Heart right ventricle (tissue), 16 donors: ENCODE measurements around the gene MMP23B. TPM values are rescaled to one million over a fixed set of nuclear protein-coding genes. Genes with fewer than 3 reads are reported as not detected.
A peak's percentile ranks its signal among the peaks of the same experiment; 100 is the strongest.

Experiments used
- ATAC-seq, 8 donors: fragments of 200-7000 bp; cut with Tn5 transposase; one replicate each; pipeline ENCODE4 v1.9.1; 2020; ENCODE audit warnings: mild to moderate bottlenecking in 8 of 8, moderate library complexity in 8 of 8, moderate number of reproducible peaks in 1 of 8
- DNase-seq, 2 donors: peaks; one replicate each; pipeline ENCODE4 v3.0.0-alpha.2; 2020
- H3K27ac ChIP-seq, 10 donors: fragments of 200-600 bp; sonication (generic) in 2 of 10; one replicate each; pipeline versions ENCODE4 v1.5.0 to v1.8.0; 2020 to 2022; ENCODE audit warnings: mild to moderate bottlenecking in 3 of 10
- H3K27me3 ChIP-seq, 7 donors: fragments of 200-600 bp; one replicate each; pipeline ENCODE4 v1.8.0; 2021 to 2022; ENCODE audit warnings: mild to moderate bottlenecking in 2 of 7
- H3K36me3 ChIP-seq, 9 donors: fragments of 200-600 bp; sonication (generic) in 1 of 9; one replicate each; pipeline versions ENCODE4 v1.5.0 to v1.8.0; 2020 to 2022; ENCODE audit warnings: mild to moderate bottlenecking in 2 of 9
- H3K4me1 ChIP-seq, 9 donors: fragments of 200-600 bp; sonication (generic) in 1 of 9; one replicate each; pipeline versions ENCODE4 v1.5.0 to v1.8.0; 2020 to 2022; ENCODE audit warnings: mild to moderate bottlenecking in 4 of 9
- H3K4me3 ChIP-seq, 10 donors: fragments of 200-600 bp; sonication (generic) in 2 of 10; one replicate each; pipeline versions ENCODE4 v1.5.0 to v1.8.0; 2020 to 2022; ENCODE audit warnings: mild to moderate bottlenecking in 7 of 10, moderate library complexity in 2 of 10
- H3K9me3 ChIP-seq, 11 donors: fragments of 200-600 bp in 10 of 11; sonication (generic) in 2 of 11; one replicate each; pipeline versions ENCODE4 v1.5.0 to v1.8.0; 2013 to 2022; ENCODE audit warnings: mild to moderate bottlenecking in 2 of 11, control low read depth in 1 of 11, moderate library complexity in 1 of 11
- CTCF ChIP-seq, 9 donors: fragments of 200-600 bp; sonication (generic) in 2 of 9; IDR thresholded peaks; one replicate each; pipeline versions ENCODE4 v1.5.0 to v1.8.0; 2021 to 2022; ENCODE audit warnings: antibody characterized with exemption in 9 of 9, mild to moderate bottlenecking in 5 of 9, moderate library complexity in 1 of 9
- WGBS, 2 donors: extraction: QIAGEN DNeasy Blood & Tissue Kit; methylation state at CpG; one replicate each; pipeline ENCODE4 v1.1.7; 2013; ENCODE audit warnings: inconsistent platforms in 1 of 2; 5-methylcytosine and 5-hydroxymethylcytosine counted together
- intact Hi-C, 10 donors: fragments of 100-400 bp; cut with DNase I; formaldehyde crosslinking; loops; one replicate each; pipeline versions ENCODE4 v1.11.1 to v1.14.2; 2022
- polyA plus RNA-seq, 2 donors: library from polyadenylated mRNA; stranded (reverse); fragments of 200-250 nt; gene quantifications; one replicate each; pipeline ENCODE4 v1.2.3, GENCODE V29; 2013
- total RNA-seq, 10 donors: library from RNA; stranded (reverse); fragmentation: NEBNext Ultra II Directional in 3 of 10; extraction: Animal tissue kit (Norgen Biotek cat#: 25700) in 3 of 10; gene quantifications; one replicate each; pipeline versions ENCODE4 v1.2.1 to v1.2.4, GENCODE V29; 2021 to 2023
- donor health status: Arrhythmogenic right ventricular cardiomyopathy.
- donor health status: ischemic (EF 13 %, LVEDD 7.1; RV severe dilation, severe dysfunction).
- donor health status: healthy with polysubstance abuse.
- donor health status: DM: no; HTN: yes; CAD: no.
- donor health status: DM: no; HTN: no; CAD: no.
- donor health status: ischemic (EF 25% LVEDD 6.9; RV normal size, moderate dysfunction).
- donor health status: ischemic (EF 25% LVEDD 5.7; RV mildly dilated, moderate dysfunction).
- donor health status: healthy.
- donor health status: DM: yes; HTN: yes; CAD: no.
- donor health status: Ischemic cardiomyopathy.
- donor health status: ischemic (EF 35%, LVEDD 5.7; RV mildly dilated, moderate dysfunction).
- donor health status: nonischemic (EF 11% LVEDD 7.7; RV severe dilation, severe dysfunction).
- donor health status: DM: yes; HTN: yes; CAD: no.
- donor health status: PGD.
- donor health status: ischemic (EF 29% LVEDD 5.4; RV normal size, mild dysfunction).
- donor health status: nonischemic (EF 23%, LVEDD 6.1; RV moderate dilation, normal function).

MMP23B gene
- total and polyA plus RNA-seq, 12 donors: 14.2 to 113 (median 63.1) TPM

- 58 to 69% methylated on average over 38 of the region's 38 CpGs for WGBS, 2 donors
- Histone ChIP-seq H3K4me1 (peaks cover 4 to 46% (median 17%) of the 10 kb centered on the region in 9 donors), H3K27me3 (peaks cover 0 to 16% (median 0%) of the 10 kb centered on the region in 7 donors), H3K4me3 (peak overlapping the region in 7 of 10 donors; percentile 10 to 41 (median 18)), H3K9me3 (no peaks in the 10 kb centered on the region), H3K36me3 (peaks cover 0 to 41% (median 8%) of the 10 kb centered on the region in 9 donors), H3K27ac (peak overlapping the region in 8 of 10 donors; percentile 44 to 83 (median 68))
- no peak for TF ChIP-seq CTCF (IDR thresholded peaks at IDR 0.05)
- ATAC-seq (peak; percentile 36 to 79 (median 67)), DNase-seq (peak; percentile 72 to 76)
- intact Hi-C loops: no loop called here
Measured at GRCh38 chr1:1624443-1625403, 7.2 kb upstream of the MMP23B start.

DNA sequence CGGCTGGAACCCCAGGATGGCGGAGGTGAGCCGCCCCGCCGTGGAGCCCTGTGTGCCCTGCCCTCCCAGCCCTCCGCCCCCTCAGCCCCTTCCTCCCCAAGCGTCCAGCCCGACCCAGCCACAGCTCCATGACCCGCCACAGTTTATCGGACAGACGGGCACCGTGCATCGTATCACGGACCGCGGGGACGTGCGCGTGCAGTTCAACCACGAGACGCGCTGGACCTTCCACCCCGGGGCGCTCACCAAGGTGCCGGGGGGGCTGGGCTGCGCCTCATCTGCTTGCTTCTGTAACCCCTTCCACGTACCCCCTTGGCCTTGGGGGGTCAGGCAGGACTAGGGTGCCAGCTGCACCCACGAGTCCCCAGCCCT is 6.6 kb upstream of the MMP23B start:
- peak in 3 of 8 donors; percentile 0 to 4 (median 1) for ATAC-seq
- Histone ChIP-seq H3K27ac (peak overlapping the region in 8 of 10 donors; percentile 44 to 83 (median 68)), H3K4me3 (peak overlapping the region in 7 of 10 donors; percentile 10 to 41 (median 18)), H3K4me1 (peaks cover 4 to 39% (median 13%) of the 10 kb centered on the region in 9 donors), H3K27me3 (peaks cover 0 to 21% (median 2%) of the 10 kb centered on the region in 7 donors), H3K36me3 (peaks cover 0 to 41% (median 8%) of the 10 kb centered on the region in 9 donors), H3K9me3 (no peaks in the 10 kb centered on the region)
- WGBS, 2 donors: 26 to 67% methylated on average over 23 to 28 of the region's 28 CpGs
- intact Hi-C loops: no loop called here
- no peak for TF ChIP-seq CTCF (IDR thresholded peaks at IDR 0.05)
- DNase-seq: no peak

- Histone ChIP-seq H3K36me3 (peaks cover 0 to 41% (median 8%) of the 10 kb centered on the region in 9 donors), H3K4me3 (peak overlapping the region in 6 of 10 donors; percentile 10 to 41 (median 26)), H3K27ac (peak overlapping the region in 8 of 10 donors; percentile 44 to 83 (median 68)), H3K27me3 (peaks cover 0 to 26% (median 6%) of the 10 kb centered on the region in 7 donors), H3K4me1 (peaks cover 4 to 38% (median 9%) of the 10 kb centered on the region in 9 donors), H3K9me3 (no peaks in the 10 kb centered on the region)
- DNase-seq (no peak), ATAC-seq (peak in 2 of 8 donors; percentile 1 to 8)
- intact Hi-C loops: no loop called here
- TF ChIP-seq CTCF (IDR thresholded peaks at IDR 0.05): no peak
- 80 to 91% methylated on average over 8 of the region's 8 CpGs for WGBS, 2 donors
Measured at GRCh38 chr1:1625824-1626206, 6.2 kb upstream of the MMP23B start.
